HCT116 (cell line): ENCODE results near the gene KCNB1. TPM values are rescaled to one million over a fixed set of nuclear protein-coding genes. Genes with fewer than 3 reads are reported as not detected.

Source experiments
- ATAC-seq: fragments of 200-7000 bp; cut with Tn5 transposase; 2 replicates; pipeline ENCODE4 v1.9.1; 2020; ENCODE audit warnings: mild to moderate bottlenecking, moderate library complexity
- BruUV-seq: library from RNA; stranded (reverse); fragments of 400-500 nt; replicated peaks from 2 replicates; lab custom pipeline; 2021; lab: Mats Ljungman, UMichigan
- CTCF ChIA-PET: fragments of 300-600 bp; sonication (Branson Sonifier 250); formaldehyde crosslinking; loops from one replicate; lab custom pipeline; 2021; ENCODE audit warnings: antibody characterized with exemption; lab: Charles Lee
- POLR2A ChIA-PET: fragments of 300-600, 350-600 bp; sonication (Branson Sonifier 250); formaldehyde crosslinking; loops from one replicate; lab custom pipeline; 2021; ENCODE audit warnings: antibody characterized with exemption; lab: Charles Lee
- RAD21 ChIA-PET, 2 experiments: fragments of 300-600 bp; sonication (Branson Sonifier 250); formaldehyde crosslinking; loops; one replicate each; lab custom pipeline; 2023; ENCODE audit warnings: low total read pairs in 2 of 2; ENCODE audit not compliant: uncharacterized antibody in 2 of 2, unreplicated experiment in 2 of 2, low non-redundant PET in 1 of 2; lab: Charles Lee
- DNase-seq: peaks from one replicate; pipeline ENCODE4 v3.0.0-alpha.2; 2010; ENCODE audit warnings: low read depth, low spot score
- H2AFZ ChIP-seq: fragments of 200-600 bp; shearing (Covaris generic), sonication (generic); 2 replicates; pipeline ENCODE4 v1.6.1; 2017; ENCODE audit warnings: low read depth, mixed run types, mixed read lengths, antibody characterized with exemption, low read length; ENCODE audit not compliant: poor library complexity, severe bottlenecking
- H3K27ac ChIP-seq: 2 replicates; pipeline ENCODE4 v1.5.1; 2012; ENCODE audit warnings: low read depth, low read length
- H3K27me3 ChIP-seq: fragments of 200-600 bp; sonication (generic); 2 replicates; pipeline ENCODE4 v1.6.1; 2016; ENCODE audit warnings: mixed run types, low read length, mixed read lengths; ENCODE audit not compliant: insufficient read depth
- H3K36me3 ChIP-seq, 2 experiments: fragments of 200-500 bp in 1 of 2; fragments of 200-600 bp in 1 of 2; sonication (Bioruptor generic) in 1 of 2; sonication (generic) in 1 of 2; 2 replicates each; pipeline versions ENCODE4 v1.5.1 to v1.6.1; 2014 to 2016; ENCODE audit warnings: low read length in 2 of 2, inconsistent platforms in 1 of 2, mixed read lengths in 1 of 2, mixed run types in 1 of 2; ENCODE audit not compliant: insufficient read depth in 2 of 2, control insufficient read depth in 1 of 2
- H3K4me1 ChIP-seq, 2 experiments: fragments of 200-600 bp in 1 of 2; sonication (generic) in 1 of 2; 2 replicates each; pipeline versions ENCODE4 v1.5.1 to v1.6.1; 2012 to 2017; ENCODE audit warnings: low read length in 2 of 2, inconsistent platforms in 1 of 2, mild to moderate bottlenecking in 1 of 2, mixed read lengths in 1 of 2, mixed run types in 1 of 2, moderate library complexity in 1 of 2; ENCODE audit not compliant: insufficient read depth in 2 of 2, control insufficient read depth in 1 of 2
- H3K4me2 ChIP-seq: fragments of 200-600 bp; sonication (generic); 2 replicates; pipeline ENCODE4 v1.6.1; 2017; ENCODE audit warnings: mixed run types, low read length, mixed read lengths
- H3K4me3 ChIP-seq, 2 experiments: fragments of 200-600 bp in 1 of 2; sonication (generic) in 1 of 2; replicated peaks in 1 of 2; 2 replicates each; pipeline ENCODE4 v1.5.1; 2011 to 2016; ENCODE audit warnings: low read length in 2 of 2, control low read depth in 1 of 2, low read depth in 1 of 2, mild to moderate bottlenecking in 1 of 2, mixed read lengths in 1 of 2, mixed run types in 1 of 2
- H3K79me2 ChIP-seq: fragments of 200-600 bp; sonication (generic); 2 replicates; pipeline ENCODE4 v1.6.1; 2017; ENCODE audit warnings: mild to moderate bottlenecking, mixed run types, low read length, moderate library complexity, mixed read lengths; ENCODE audit not compliant: insufficient read depth
- H3K9ac ChIP-seq: fragments of 200-600 bp; sonication (generic); 2 replicates; pipeline ENCODE4 v1.6.1; 2016; ENCODE audit warnings: low read length, mixed read lengths
- H3K9me2 ChIP-seq: fragments of 200-600 bp; sonication (generic), shearing (Covaris generic); 2 replicates; pipeline ENCODE4 v1.6.1; 2017; ENCODE audit warnings: mixed run types, mild to moderate bottlenecking, moderate library complexity; ENCODE audit not compliant: insufficient read depth
- H3K9me3 ChIP-seq, 2 experiments: fragments of 200-500 bp in 1 of 2; fragments of 200-600 bp in 1 of 2; sonication (Bioruptor generic) in 1 of 2; sonication (generic) in 1 of 2; 2 replicates each; pipeline ENCODE4 v1.6.1; 2014 to 2017; ENCODE audit warnings: low read length in 2 of 2, mixed read lengths in 2 of 2, inconsistent platforms in 1 of 2, low read depth in 1 of 2, mild to moderate bottlenecking in 1 of 2, mixed run types in 1 of 2, moderate library complexity in 1 of 2; ENCODE audit not compliant: control insufficient read depth in 1 of 2, insufficient read depth in 1 of 2
- H4K20me1 ChIP-seq: fragments of 200-600 bp; sonication (generic), shearing (Covaris generic); 2 replicates; pipeline ENCODE4 v1.6.1; 2017; ENCODE audit warnings: mixed run types, mild to moderate bottlenecking, moderate library complexity; ENCODE audit not compliant: insufficient read depth
- ATF3 ChIP-seq: IDR thresholded peaks from 2 replicates; pipeline ENCODE4 v1.6.1; 2012
- CEBPB ChIP-seq: IDR thresholded peaks from 2 replicates; pipeline ENCODE4 v1.6.1; 2012; ENCODE audit warnings: low read depth
- ELF1 ChIP-seq: IDR thresholded peaks from 2 replicates; pipeline ENCODE4 v1.6.1; 2012; ENCODE audit warnings: low read depth, borderline replicate concordance
- EZH2phosphoT487 ChIP-seq: fragments of 200-600 bp; IDR thresholded peaks from 2 replicates; pipeline ENCODE4 v1.6.1; 2018; ENCODE audit warnings: antibody characterized with exemption, borderline replicate concordance
- FOSL1 ChIP-seq: IDR thresholded peaks from 2 replicates; pipeline ENCODE4 v1.6.1; 2012; ENCODE audit warnings: low read depth
- JUND ChIP-seq: IDR thresholded peaks from 2 replicates; pipeline ENCODE4 v1.6.1; 2012
- POLR2A ChIP-seq: IDR thresholded peaks from 2 replicates; pipeline ENCODE4 v1.7.0; 2011; ENCODE audit warnings: borderline replicate concordance; ENCODE audit not compliant: insufficient read depth, insufficient read length; ENCODE audit errors: extremely low read depth
- REST ChIP-seq: IDR thresholded peaks from 2 replicates; pipeline ENCODE4 v1.6.1; 2012; ENCODE audit warnings: low read depth
- SP1 ChIP-seq: IDR thresholded peaks from 2 replicates; pipeline ENCODE4 v1.6.1; 2012; ENCODE audit warnings: low read depth
- TCF7L2 ChIP-seq: IDR thresholded peaks from 2 replicates; pipeline ENCODE4 v1.7.0; 2011; ENCODE audit warnings: borderline replicate concordance, inconsistent platforms; ENCODE audit not compliant: insufficient read depth, insufficient read length; ENCODE audit errors: extremely low read depth
- ZFX ChIP-seq: fragments of 450-650 bp; IDR thresholded peaks from 2 replicates; pipeline ENCODE4 v1.6.1; 2017
- intact Hi-C: fragments of 100-400 bp; cut with micrococcal nuclease; formaldehyde crosslinking; loops from 2 replicates; pipeline ENCODE4 v1.10.0; 2022
- total RNA-seq: library from RNA; stranded (reverse); gene quantifications from one replicate; pipeline ENCODE4 v1.2.1, GENCODE V29; 2021; ENCODE audit not compliant: unreplicated experiment
- TF ChIP-seq, protein P1 (sequence below): IDR thresholded peaks from 2 replicates; pipeline ENCODE4 v1.6.1; 2011; ENCODE audit warnings: mild to moderate bottlenecking, low read length, moderate library complexity; ENCODE audit not compliant: insufficient replicate concordance; ENCODE audit errors: extremely low read depth

KCNB1 gene
- total RNA-seq, 1 experiment from 2014 or later: 0.79 TPM

GRCh38 chr20:49361862-49362660 is 120.4 kb downstream of the KCNB1 start:
- ChIA-PET RAD21 (no interaction called here), POLR2A (no interaction called here), CTCF (no interaction called here)
- Histone ChIP-seq H2AFZ (no peak overlapping the region), H3K4me3 (no peak overlapping the region), H3K4me1 (no peaks in the 10 kb centered on the region), H3K4me2 (no peak overlapping the region), H3K9ac (no peak overlapping the region), H3K36me3 (no peaks in the 10 kb centered on the region), H3K27me3 (peaks cover 14% of the 10 kb centered on the region; the same call in 1 of the 2 replicates), H3K79me2 (no peaks in the 10 kb centered on the region), H3K27ac (no peak overlapping the region), H4K20me1 (no peaks in the 10 kb centered on the region), H3K9me3 (no peaks in the 10 kb centered on the region), H3K9me2 (no peaks in the 10 kb centered on the region)
- intact Hi-C loops: no loop called here
- ATAC-seq (no peak), DNase-seq (no peak)
- TF ChIP-seq SP1: no peak
- no peak for TF ChIP-seq ZFX
- no peak for TF ChIP-seq TCF7L2
- no peak for TF ChIP-seq JUND
- no peak for TF ChIP-seq EZH2phosphoT487
- TF ChIP-seq ATF3: no peak
- TF ChIP-seq CEBPB: no peak
- BruUV-seq: no TSS peak

DNA sequence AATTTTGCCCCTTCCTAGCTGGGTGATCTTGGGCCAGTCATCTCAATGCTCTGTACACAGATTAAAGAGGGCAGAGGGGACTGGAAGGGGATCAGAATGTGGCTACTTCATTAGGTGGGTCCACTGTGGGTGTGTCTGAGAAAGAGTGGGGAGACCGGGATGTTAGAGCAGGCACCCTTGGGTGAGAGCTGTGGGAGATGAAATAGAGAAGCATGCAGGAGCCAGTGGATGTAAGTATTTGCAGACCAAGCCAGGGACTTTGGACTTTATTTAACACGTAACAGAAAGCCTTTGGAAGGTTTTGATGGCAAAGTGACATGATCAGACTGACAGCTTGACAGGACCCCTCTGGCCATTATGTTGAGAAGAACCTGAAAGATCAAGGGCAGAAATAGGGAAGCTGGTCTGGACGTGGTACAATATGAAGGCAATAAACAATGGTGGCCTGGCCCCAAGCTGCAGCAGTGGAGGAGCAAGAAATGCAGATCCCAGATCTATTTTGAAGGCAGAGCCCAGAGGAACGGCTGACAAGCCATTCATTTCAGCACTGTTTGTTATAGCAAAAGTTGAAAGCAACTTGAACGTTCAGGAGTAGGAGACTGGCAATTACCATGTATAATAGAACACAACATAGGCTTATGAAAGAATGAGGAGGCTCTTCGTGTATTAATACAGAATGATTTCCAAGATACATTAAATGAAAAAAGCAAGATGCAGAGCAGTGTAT is 122.1 kb downstream of the KCNB1 start:
- Histone ChIP-seq H3K27me3 (no peaks in the 10 kb centered on the region), H3K9me2 (no peaks in the 10 kb centered on the region), H3K36me3 (no peaks in the 10 kb centered on the region), H3K4me1 (no peaks in the 10 kb centered on the region), H3K9ac (no peak overlapping the region), H3K4me2 (no peak overlapping the region), H3K4me3 (no peak overlapping the region), H3K27ac (no peak overlapping the region), H4K20me1 (no peaks in the 10 kb centered on the region), H3K79me2 (no peaks in the 10 kb centered on the region), H3K9me3 (no peaks in the 10 kb centered on the region), H2AFZ (no peak overlapping the region)
- CTCF ChIA-PET: no interaction called here
- POLR2A ChIA-PET: no interaction called here
- intact Hi-C loops: no loop called here
- RAD21 ChIA-PET: no interaction called here
- no TSS peak for BruUV-seq
- ATAC-seq (no peak), DNase-seq (no peak)
- TF ChIP-seq ELF1 (no peak), REST (no peak), ATF3 (no peak), JUND (no peak), POLR2A (no peak), SP1 (no peak), FOSL1 (no peak)
- TF ChIP-seq, protein P1, sequence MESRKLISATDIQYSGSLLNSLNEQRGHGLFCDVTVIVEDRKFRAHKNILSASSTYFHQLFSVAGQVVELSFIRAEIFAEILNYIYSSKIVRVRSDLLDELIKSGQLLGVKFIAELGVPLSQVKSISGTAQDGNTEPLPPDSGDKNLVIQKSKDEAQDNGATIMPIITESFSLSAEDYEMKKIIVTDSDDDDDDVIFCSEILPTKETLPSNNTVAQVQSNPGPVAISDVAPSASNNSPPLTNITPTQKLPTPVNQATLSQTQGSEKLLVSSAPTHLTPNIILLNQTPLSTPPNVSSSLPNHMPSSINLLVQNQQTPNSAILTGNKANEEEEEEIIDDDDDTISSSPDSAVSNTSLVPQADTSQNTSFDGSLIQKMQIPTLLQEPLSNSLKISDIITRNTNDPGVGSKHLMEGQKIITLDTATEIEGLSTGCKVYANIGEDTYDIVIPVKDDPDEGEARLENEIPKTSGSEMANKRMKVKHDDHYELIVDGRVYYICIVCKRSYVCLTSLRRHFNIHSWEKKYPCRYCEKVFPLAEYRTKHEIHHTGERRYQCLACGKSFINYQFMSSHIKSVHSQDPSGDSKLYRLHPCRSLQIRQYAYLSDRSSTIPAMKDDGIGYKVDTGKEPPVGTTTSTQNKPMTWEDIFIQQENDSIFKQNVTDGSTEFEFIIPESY: no peak
